ENCODE results near the gene RTRAF.

DNA sequence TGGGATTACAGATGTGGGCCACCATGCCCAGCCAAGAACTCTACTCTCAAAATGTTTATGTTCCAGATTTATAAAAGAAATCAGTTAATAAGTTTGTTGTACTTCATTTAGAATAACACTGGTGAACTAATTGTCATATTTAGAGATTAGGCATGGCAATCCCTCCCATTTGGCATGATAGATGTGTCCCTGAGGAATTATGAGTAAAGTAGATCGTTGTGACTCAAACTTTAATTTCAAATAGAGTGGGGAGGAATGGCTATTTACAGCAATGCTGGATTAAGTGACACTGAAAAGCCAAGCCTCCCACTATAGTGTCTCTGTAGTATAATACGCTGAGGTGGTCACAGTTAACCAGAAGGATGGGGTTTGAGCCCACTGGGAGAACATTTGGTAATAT lies 39.3 kb upstream of the RTRAF start:
- TF ChIP-seq, protein P1, sequence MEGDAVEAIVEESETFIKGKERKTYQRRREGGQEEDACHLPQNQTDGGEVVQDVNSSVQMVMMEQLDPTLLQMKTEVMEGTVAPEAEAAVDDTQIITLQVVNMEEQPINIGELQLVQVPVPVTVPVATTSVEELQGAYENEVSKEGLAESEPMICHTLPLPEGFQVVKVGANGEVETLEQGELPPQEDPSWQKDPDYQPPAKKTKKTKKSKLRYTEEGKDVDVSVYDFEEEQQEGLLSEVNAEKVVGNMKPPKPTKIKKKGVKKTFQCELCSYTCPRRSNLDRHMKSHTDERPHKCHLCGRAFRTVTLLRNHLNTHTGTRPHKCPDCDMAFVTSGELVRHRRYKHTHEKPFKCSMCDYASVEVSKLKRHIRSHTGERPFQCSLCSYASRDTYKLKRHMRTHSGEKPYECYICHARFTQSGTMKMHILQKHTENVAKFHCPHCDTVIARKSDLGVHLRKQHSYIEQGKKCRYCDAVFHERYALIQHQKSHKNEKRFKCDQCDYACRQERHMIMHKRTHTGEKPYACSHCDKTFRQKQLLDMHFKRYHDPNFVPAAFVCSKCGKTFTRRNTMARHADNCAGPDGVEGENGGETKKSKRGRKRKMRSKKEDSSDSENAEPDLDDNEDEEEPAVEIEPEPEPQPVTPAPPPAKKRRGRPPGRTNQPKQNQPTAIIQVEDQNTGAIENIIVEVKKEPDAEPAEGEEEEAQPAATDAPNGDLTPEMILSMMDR (IDR thresholded peaks at IDR 0.05): no peak
- no peak for TF ChIP-seq POLR2A (IDR thresholded peaks at IDR 0.05)

Data from testis (tissue), 2 donors.